SU-DHL-6 (cell line): ENCODE data around the gene PLEKHH2.

ENCODE experiments used
- H2AFZ ChIP-seq: fragments of 200-600 bp; sonication (generic); 2 replicates; pipeline ENCODE4 v1.6.1; 2014; ENCODE audit warnings: low read depth, mild to moderate bottlenecking, moderate library complexity, mixed read lengths, antibody characterized with exemption, low read length; ENCODE audit not compliant: severe bottlenecking
- H3F3A ChIP-seq: fragments of 200-600 bp; shearing (Covaris generic); 2 replicates; pipeline ENCODE4 v1.6.0; 2016; ENCODE audit warnings: antibody characterized with exemption, mild to moderate bottlenecking; ENCODE audit not compliant: insufficient read depth
- H3K27ac ChIP-seq: fragments of 200-600 bp; sonication (generic); 2 replicates; pipeline ENCODE4 v1.5.1; 2016; ENCODE audit warnings: low read depth, mild to moderate bottlenecking, low read length, moderate library complexity, mixed read lengths
- H3K27me3 ChIP-seq: fragments of 200-600 bp; sonication (generic), shearing (Covaris generic); 2 replicates; pipeline ENCODE4 v1.6.0; 2014; ENCODE audit warnings: mild to moderate bottlenecking, low read length
- H3K36me3 ChIP-seq: fragments of 200-600 bp; sonication (generic); 2 replicates; pipeline ENCODE4 v1.6.1; 2014; ENCODE audit warnings: mild to moderate bottlenecking, low read length, mixed read lengths
- H3K4me2 ChIP-seq: fragments of 300-600, 200-600 bp; shearing (Covaris generic), sonication (generic); 2 replicates; pipeline ENCODE4 v1.6.0; 2014; ENCODE audit warnings: low read length, low read depth, mild to moderate bottlenecking; ENCODE audit not compliant: poor library complexity, severe bottlenecking
- H3K4me3 ChIP-seq: fragments of 200-600 bp; sonication (generic); 2 replicates; pipeline ENCODE4 v1.5.1; 2014; ENCODE audit warnings: antibody characterized with exemption, low read length, mild to moderate bottlenecking, mixed read lengths; ENCODE audit not compliant: insufficient read depth, poor library complexity, severe bottlenecking
- H3K79me2 ChIP-seq: fragments of 200-600 bp; sonication (generic); 2 replicates; pipeline ENCODE4 v1.6.1; 2014; ENCODE audit warnings: mild to moderate bottlenecking, low read length, moderate library complexity; ENCODE audit not compliant: insufficient read depth
- H3K9ac ChIP-seq: fragments of 200-600 bp; sonication (generic); 2 replicates; pipeline ENCODE4 v1.7.0; 2014; ENCODE audit warnings: mild to moderate bottlenecking, low read length
- H3K9me2 ChIP-seq: fragments of 200-600 bp; sonication (generic); replicated peaks from 2 replicates; pipeline ENCODE4 v1.6.1; 2014; ENCODE audit warnings: low read length; ENCODE audit not compliant: insufficient read depth
- H3K9me3 ChIP-seq: fragments of 200-600 bp; sonication (generic); 2 replicates; pipeline ENCODE4 v1.6.1; 2014; ENCODE audit warnings: low read length, mixed read lengths; ENCODE audit not compliant: insufficient read depth
- H4K20me1 ChIP-seq: fragments of 200-600 bp; sonication (generic); 2 replicates; pipeline ENCODE4 v1.6.1; 2014; ENCODE audit warnings: low read depth, mild to moderate bottlenecking, antibody characterized with exemption, low read length, moderate library complexity, mixed read lengths
- CTCF ChIP-seq: fragments of 200-600 bp; sonication (generic); IDR thresholded peaks from one replicate; pipeline ENCODE4 v1.5.1; 2017; ENCODE audit warnings: antibody characterized with exemption, mild to moderate bottlenecking, low read length, moderate library complexity; ENCODE audit not compliant: insufficient read depth, poor library complexity, severe bottlenecking
- EZH2phosphoT487 ChIP-seq: fragments of 200-600 bp; sonication (generic), shearing (Covaris generic); conservative IDR thresholded peaks from 2 replicates; pipeline ENCODE4 v1.6.1; 2018; ENCODE audit warnings: mild to moderate bottlenecking, antibody characterized with exemption, low read length, moderate library complexity, mixed read lengths

The PLEKHH2 gene

GRCh38 chr2:43754180-43754579, 117.1 kb downstream of the PLEKHH2 start:
- H2AFZ ChIP-seq, result no peak overlapping the region

GRCh38 chr2:43758739-43759138, 121.7 kb downstream of the PLEKHH2 start:
- no peaks in the 10 kb centered on the region for H3K9me3 ChIP-seq
- H2AFZ ChIP-seq, result no peak overlapping the region
- no peaks in the 10 kb centered on the region for H3F3A ChIP-seq
- no peak overlapping the region for H3K4me3 ChIP-seq
- H3K79me2 ChIP-seq, result no peaks in the 10 kb centered on the region
- H3K9me2 ChIP-seq, result no peaks in the 10 kb centered on the region
- H3K36me3 ChIP-seq, result no peaks in the 10 kb centered on the region
- no peak overlapping the region for H3K27ac ChIP-seq
- no peaks in the 10 kb centered on the region for H4K20me1 ChIP-seq
- no peaks in the 10 kb centered on the region for H3K27me3 ChIP-seq
- TF ChIP-seq EZH2phosphoT487 (no peak), CTCF (no peak)
- H3K9ac ChIP-seq, result no peak overlapping the region
- no peak overlapping the region for H3K4me2 ChIP-seq

More at GRCh38 chr2:43754180-43754579, 117.1 kb downstream of the PLEKHH2 start:
- no peaks in the 10 kb centered on the region for H3K27me3 ChIP-seq
- no peaks in the 10 kb centered on the region for H4K20me1 ChIP-seq
- no peaks in the 10 kb centered on the region for H3K9me2 ChIP-seq
- no peaks in the 10 kb centered on the region for H3F3A ChIP-seq
- H3K79me2 ChIP-seq, result no peaks in the 10 kb centered on the region
- TF ChIP-seq CTCF, result no peak
- TF ChIP-seq EZH2phosphoT487, result no peak
- no peak overlapping the region for H3K27ac ChIP-seq
- H3K4me2 ChIP-seq, result no peak overlapping the region
- H3K9ac ChIP-seq, result no peak overlapping the region
- H3K36me3 ChIP-seq, result no peaks in the 10 kb centered on the region
- no peaks in the 10 kb centered on the region for H3K9me3 ChIP-seq
- H3K4me3 ChIP-seq, result no peak overlapping the region

- Histone ChIP-seq H3K27me3 (no peaks in the 10 kb centered on the region), H3K27ac (no peak overlapping the region)
These were observed 122.1 kb downstream of the PLEKHH2 start for GRCh38 chr2:43759195-43759594.

More at GRCh38 chr2:43759195-43759594, 122.1 kb downstream of the PLEKHH2 start:
- Histone ChIP-seq H3K4me2 (no peak overlapping the region), H3K4me3 (no peak overlapping the region), H3K36me3 (no peaks in the 10 kb centered on the region), H3K9ac (no peak overlapping the region), H3F3A (no peaks in the 10 kb centered on the region), H3K9me3 (no peaks in the 10 kb centered on the region), H2AFZ (no peak overlapping the region), H3K79me2 (no peaks in the 10 kb centered on the region), H3K9me2 (no peaks in the 10 kb centered on the region), H4K20me1 (no peaks in the 10 kb centered on the region)
- TF ChIP-seq EZH2phosphoT487 (no peak), CTCF (no peak)
